ENCODE data around the gene CD300LD.
"Not testable (repeated sequence)": the region's sequence is repeated elsewhere in the genome, so short reads cannot be mapped to it uniquely, and the experiment has no call there.

CD300LD gene

GRCh38 chr17:74592087-74592990 lies at the start of gene CD300LD:
TSS of gene CD300LD (minus strand) at chr17:74592283. CDS start at chr17:74592202, 81 bp downstream.
- DNase-seq = no peak

GRCh38 chr17:74641224-74641957 lies 49.3 kb upstream of the CD300LD start:
- no peak for DNase-seq

GRCh38 chr17:74639704-74640151 lies 47.6 kb upstream of the CD300LD start:
- no peak for DNase-seq

- no peak for DNase-seq
Observed at GRCh38 chr17:74637926-74638325, 45.8 kb upstream of the CD300LD start.

GRCh38 chr17:74637265-74637664 lies 45.2 kb upstream of the CD300LD start:
- no peak for DNase-seq

- not testable (repeated sequence) for DNase-seq
Observed at GRCh38 chr17:74636541-74637085, 44.5 kb upstream of the CD300LD start.

GRCh38 chr17:74635418-74635817 lies 43.3 kb upstream of the CD300LD start:
- no peak for DNase-seq

DNA sequence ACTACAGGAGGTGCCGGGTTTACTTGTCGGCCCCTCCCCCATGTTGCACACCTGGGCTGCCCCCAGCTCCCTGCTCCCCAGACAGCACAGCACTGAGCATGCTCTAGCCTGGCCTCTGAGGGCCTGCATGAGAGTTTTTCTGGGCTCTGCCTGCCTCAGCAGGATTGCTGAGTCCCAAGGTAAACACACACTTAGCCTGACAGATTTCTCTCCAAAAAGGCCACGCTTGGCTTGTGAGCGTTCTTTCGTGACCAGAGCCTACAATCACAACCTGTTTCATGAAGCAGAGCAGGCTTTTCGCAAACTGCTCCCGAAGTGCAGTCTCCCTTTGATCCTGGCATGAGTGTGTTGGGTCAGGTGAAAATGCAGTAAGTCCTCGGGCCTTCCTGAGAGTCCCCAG lies 41.2 kb upstream of the CD300LD start:
- DNase-seq = no peak

DNA sequence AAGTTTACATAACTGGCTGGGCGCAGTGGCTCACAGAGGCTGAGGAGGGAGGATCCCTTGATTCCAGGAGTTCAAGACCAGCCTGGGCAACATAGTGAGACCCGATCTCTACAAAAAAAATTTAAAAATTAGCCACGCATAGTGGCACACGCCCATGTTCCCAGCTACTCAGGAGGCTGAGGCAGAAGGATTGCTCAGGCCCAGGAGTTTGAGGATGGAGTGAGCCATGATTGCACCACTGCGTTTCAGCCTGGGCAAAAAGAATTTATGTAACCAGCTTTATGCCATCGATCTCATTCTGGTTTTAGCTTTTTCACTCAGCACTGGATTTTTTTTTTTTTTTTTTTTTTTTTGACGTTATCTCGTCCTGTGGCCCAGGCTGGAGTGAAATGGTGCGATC lies 40.5 kb upstream of the CD300LD start:
- DNase-seq = no peak

- DNase-seq = no peak
Observed at GRCh38 chr17:74631468-74632450, 39.7 kb upstream of the CD300LD start.

DNA sequence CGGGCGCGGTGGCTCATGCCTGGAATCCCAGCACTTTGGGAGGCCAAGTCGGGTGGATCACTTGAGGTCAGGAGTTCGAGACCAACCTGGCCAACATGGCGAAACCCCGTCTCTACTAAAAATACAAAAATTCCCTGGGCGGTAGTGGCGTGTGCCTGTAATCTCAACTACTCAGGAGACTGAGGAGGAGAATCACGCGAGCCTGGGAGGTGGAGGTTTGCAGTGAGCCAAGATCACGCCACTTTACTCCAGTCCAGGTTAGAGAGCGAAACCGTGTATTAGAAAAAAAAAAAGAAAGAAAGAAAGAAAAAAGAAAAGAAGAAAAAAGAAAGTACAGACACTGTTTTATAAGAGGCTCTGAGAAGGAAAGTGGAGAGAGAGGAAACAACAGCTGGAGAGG lies 38.2 kb upstream of the CD300LD start:
- not testable (repeated sequence) for DNase-seq

- DNase-seq = no peak
Observed at GRCh38 chr17:74625661-74626060, 33.6 kb upstream of the CD300LD start.

DNA sequence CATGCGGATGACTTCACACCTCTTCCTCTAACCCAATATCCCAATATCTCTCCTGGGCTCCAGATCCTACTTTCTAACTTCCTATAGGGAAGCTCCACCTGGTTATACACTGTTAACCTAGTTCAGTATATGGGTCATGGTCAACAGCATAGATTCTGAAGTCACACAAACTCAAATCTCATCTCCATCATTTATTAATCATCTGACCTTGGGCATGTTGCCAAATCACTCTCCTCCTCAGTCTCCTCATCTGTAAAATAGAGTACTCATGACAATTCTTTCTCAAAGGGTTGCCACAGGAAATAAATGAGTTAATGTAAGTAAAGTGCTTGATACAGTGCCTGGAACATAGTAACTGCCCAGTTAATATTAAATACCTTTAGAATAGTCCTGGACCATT lies 32.0 kb upstream of the CD300LD start:
- no peak for DNase-seq

DNA sequence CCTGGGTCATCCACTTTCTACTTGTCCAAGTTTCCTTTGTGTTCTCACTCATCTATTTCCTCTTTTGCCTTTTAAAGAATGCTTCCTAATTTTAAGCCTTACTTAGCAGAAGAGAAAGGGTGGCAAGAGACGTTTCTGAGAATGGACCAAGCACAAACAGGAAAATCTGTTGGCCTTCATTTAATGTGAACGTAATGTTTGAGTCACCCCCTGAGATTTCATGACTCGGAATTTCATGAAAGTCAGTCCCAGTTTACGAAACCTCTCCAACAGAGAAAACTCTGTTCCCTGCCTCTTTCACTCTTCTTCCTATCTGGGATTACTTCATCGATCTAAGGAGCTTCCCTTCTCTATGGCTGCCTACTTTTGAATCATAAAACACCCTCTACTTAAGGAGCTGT lies 31.6 kb upstream of the CD300LD start, which contains the start of gene CD300E:
Gene CD300E, minus strand, starts transcription at position 46 of the 401 bp plus-strand sequence. CDS start 117 bp downstream, outside the sequence.
- no peak for DNase-seq

- no peak for DNase-seq
Observed at GRCh38 chr17:74619077-74619673, 27.1 kb upstream of the CD300LD start.

DNA sequence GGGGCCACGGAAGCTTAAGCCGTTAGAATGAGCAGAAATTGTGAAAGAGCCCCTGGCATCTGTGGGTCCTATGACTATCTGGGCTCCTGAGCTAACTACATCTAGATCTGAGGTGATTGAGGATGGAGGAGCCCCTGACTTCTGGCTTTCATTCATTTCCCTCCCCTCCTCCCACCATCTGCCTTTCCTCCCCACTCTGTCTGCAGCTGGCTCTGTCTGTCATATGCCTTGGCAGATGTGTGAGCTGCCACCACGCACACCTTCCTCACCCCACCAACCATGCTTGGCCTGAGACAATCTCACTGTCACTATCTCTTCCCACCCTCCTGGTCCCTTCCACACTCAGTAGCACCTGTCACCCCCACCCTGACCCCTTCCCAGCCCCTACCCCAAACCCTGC lies 26.4 kb upstream of the CD300LD start:
- no peak for DNase-seq

DNA sequence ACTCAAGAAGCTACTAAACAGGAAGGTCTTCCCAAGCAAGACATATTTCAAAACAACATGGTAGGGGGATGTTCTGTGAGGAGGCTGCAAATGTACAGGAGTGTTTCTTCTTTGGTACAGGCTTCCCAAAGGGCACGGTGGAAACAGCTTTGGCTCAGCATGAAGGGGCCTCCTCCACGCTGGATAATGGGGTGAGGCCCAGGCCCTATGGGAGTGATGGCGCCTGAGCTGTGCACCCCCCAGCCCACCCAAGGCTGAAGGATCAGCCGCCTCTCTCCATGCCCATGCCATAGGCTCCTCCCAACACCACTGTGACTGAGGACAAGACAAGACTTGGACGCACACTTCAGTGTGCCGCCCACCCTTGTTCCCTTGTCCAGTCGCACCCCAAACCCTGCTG lies 24.6 kb upstream of the CD300LD start:
- no peak for DNase-seq

GRCh38 chr17:74612046-74612445 lies 20.0 kb upstream of the CD300LD start:
- no peak for DNase-seq

DNA sequence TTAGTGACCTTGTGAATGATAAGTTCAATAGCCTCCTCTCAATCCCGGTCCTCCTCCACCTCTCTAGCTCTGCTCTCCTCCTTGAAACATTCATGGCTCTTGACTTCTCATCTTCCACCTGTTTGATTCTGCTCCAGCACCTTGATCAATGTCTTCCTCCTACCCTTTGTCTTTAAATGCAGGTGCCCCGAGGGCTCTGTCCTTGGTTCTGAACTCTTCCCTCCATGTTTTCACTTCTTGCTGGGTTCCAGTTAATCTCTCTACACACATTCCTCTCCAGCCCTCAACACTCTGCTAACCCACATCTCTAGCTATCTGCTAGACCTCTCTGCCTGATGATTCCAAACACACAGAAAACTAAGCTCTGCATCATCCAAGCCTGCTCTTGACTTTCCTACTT lies 18.0 kb upstream of the CD300LD start:
- no peak for DNase-seq

GRCh38 chr17:74608511-74608910 lies 16.4 kb upstream of the CD300LD start:
- DNase-seq = no peak

- no peak for DNase-seq
Observed at GRCh38 chr17:74607221-74607620, 15.1 kb upstream of the CD300LD start.

DNA sequence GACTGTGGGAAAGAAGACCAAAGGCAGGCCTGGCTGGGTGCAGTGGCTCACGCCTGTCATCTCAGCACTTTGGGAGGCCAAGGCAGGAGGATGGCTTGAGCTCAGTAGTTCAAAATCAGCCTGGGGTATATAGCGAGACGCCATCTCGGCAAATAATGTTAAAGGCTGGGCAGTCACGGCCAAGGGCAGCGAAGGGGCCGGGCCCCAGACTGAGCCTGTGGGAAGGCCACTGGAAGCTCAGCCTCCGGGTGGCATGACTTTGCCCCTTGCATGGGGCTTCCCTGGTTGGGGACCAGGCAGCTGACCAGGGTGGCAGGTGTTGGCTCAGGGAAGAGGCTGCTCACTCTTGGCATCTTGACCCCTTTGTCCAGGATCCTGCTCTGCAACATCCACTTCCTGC lies 14.0 kb upstream of the CD300LD start:
- no peak for DNase-seq
